Adrenal gland (tissue), 5 donors: ENCODE data around the gene C2orf78.

Experiments
- CTCF ChIP-seq, 6 experiments: fragments of 450-650 bp in 4 of 6; fragments of 200-600 bp in 2 of 6; sonication (generic) in 1 of 6; IDR thresholded peaks; 1 replicate in 5 of 6; 2 replicates in 1 of 6; pipeline versions ENCODE4 v1.5.1 to v1.8.0; 2016 to 2021; ENCODE audit warnings: antibody characterized with exemption in 6 of 6, mild to moderate bottlenecking in 2 of 6, moderate library complexity in 1 of 6
- POLR2A ChIP-seq, 2 donors: fragments of 450-650 bp; IDR thresholded peaks; one replicate each; pipeline ENCODE4 v1.6.1; 2017; ENCODE audit warnings: antibody characterized with exemption in 2 of 2, mild to moderate bottlenecking in 2 of 2, moderate library complexity in 1 of 2
- donor health status: DM: no; HTN: no; CAD: no.

GRCh38 chr2:73855526-73855925, 71.5 kb downstream of the C2orf78 start:
- TF ChIP-seq CTCF (IDR thresholded peaks at IDR 0.05) (no peak), POLR2A (IDR thresholded peaks at IDR 0.05) (no peak)
